ENCODE data around the gene PRR15L. TPM values are rescaled to one million over a fixed set of nuclear protein-coding genes. Genes with fewer than 3 reads are reported as not detected.

Gene PRR15L
- total and polyA plus RNA-seq, 2 of the 4 experiments (the other 2 are of a cell fraction) = not detected

- Histone ChIP-seq H2BK20ac (ENCODE audit: low read depth, low read length) (no peak overlapping the region), H3K79me1 (ENCODE audit: low read depth in 1 of 2, low read length in 2 of 2) (no peaks in the 10 kb centered on the region), H3K4ac (ENCODE audit: low read depth, low read length) (no peak overlapping the region), H3K9ac (ENCODE audit: low read depth, low read length) (no peak overlapping the region), H4K8ac (ENCODE audit: low read depth in 2 of 2, low read length in 2 of 2) (no peak overlapping the region), H2AK5ac (ENCODE audit: low read depth, low read length) (no peak overlapping the region), H2BK5ac (ENCODE audit: low read depth, low read length, poor library complexity, severe bottlenecking) (no peak overlapping the region), H4K20me1 (ENCODE audit: insufficient read depth, low read length) (no peaks in the 10 kb centered on the region), H3K23ac (ENCODE audit: low read depth, low read length) (no peak overlapping the region), H3K4me2 (ENCODE audit: low read depth, low read length) (no peak overlapping the region), H3K27me3 (ENCODE audit: control insufficient read depth, insufficient read depth, low read length) (peaks cover 8% of the 10 kb centered on the region), H3K9me3 (ENCODE audit: control insufficient read depth, insufficient read depth, low read length) (no peaks in the 10 kb centered on the region), H3K36me3 (ENCODE audit: control insufficient read depth, insufficient read depth, low read length) (no peaks in the 10 kb centered on the region), H3K18ac (ENCODE audit: low read depth, low read length) (no peak overlapping the region), H2BK120ac (ENCODE audit: low read depth, low read length) (no peak overlapping the region), H2AK9ac (replicated peaks; ENCODE audit: low read depth, low read length, poor library complexity) (no peak overlapping the region), H3K27ac (ENCODE audit: insufficient read depth, low read length) (no peak overlapping the region), H3K14ac (replicated peaks; ENCODE audit: low read depth, low read length) (no peak overlapping the region), H4K91ac (ENCODE audit: insufficient read depth, low read depth, low read length) (no peak overlapping the region), H4K5ac (ENCODE audit: low read depth, low read length) (no peak overlapping the region), H2AFZ (replicated peaks; ENCODE audit: low read length, poor library complexity) (no peak overlapping the region), H3K9me1 (ENCODE audit: insufficient read depth, low read length) (no peaks in the 10 kb centered on the region), H2BK15ac (ENCODE audit: low read depth, low read length) (no peak overlapping the region), H3K4me3 (ENCODE audit: insufficient read depth, low read depth, low read length) (no peak overlapping the region), H3K4me1 (ENCODE audit: control insufficient read depth, insufficient read depth, low read length) (peaks cover 5% of the 10 kb centered on the region; the same call in 1 of the 2 replicates), H3K56ac (ENCODE audit: extremely low read depth, insufficient read depth, low read length) (no peak overlapping the region)
- POLR2A ChIA-PET (ENCODE audit: unreplicated experiment) = no interaction called here
- no TSS peak for BruUV-seq (replicated peaks)
- no peak for ATAC-seq (ENCODE audit: low read depth)
- TF ChIP-seq MAFK (IDR thresholded peaks at IDR 0.05; ENCODE audit: low read depth, low read length) = no peak
- TF ChIP-seq CHD1 (IDR thresholded peaks at IDR 0.05; ENCODE audit: low read depth, low read length) = no peak
- no peak for TF ChIP-seq MAZ (IDR thresholded peaks at IDR 0.05; ENCODE audit: borderline replicate concordance, low read depth, low read length)
- no peak for TF ChIP-seq NFE2L2 (IDR thresholded peaks at IDR 0.05; ENCODE audit: low read depth, low read length)
- TF ChIP-seq, protein P1, sequence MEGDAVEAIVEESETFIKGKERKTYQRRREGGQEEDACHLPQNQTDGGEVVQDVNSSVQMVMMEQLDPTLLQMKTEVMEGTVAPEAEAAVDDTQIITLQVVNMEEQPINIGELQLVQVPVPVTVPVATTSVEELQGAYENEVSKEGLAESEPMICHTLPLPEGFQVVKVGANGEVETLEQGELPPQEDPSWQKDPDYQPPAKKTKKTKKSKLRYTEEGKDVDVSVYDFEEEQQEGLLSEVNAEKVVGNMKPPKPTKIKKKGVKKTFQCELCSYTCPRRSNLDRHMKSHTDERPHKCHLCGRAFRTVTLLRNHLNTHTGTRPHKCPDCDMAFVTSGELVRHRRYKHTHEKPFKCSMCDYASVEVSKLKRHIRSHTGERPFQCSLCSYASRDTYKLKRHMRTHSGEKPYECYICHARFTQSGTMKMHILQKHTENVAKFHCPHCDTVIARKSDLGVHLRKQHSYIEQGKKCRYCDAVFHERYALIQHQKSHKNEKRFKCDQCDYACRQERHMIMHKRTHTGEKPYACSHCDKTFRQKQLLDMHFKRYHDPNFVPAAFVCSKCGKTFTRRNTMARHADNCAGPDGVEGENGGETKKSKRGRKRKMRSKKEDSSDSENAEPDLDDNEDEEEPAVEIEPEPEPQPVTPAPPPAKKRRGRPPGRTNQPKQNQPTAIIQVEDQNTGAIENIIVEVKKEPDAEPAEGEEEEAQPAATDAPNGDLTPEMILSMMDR (conservative IDR thresholded peaks at IDR 0.05; ENCODE audit: low read depth, low read length) = no peak
- TF ChIP-seq, protein P2, sequence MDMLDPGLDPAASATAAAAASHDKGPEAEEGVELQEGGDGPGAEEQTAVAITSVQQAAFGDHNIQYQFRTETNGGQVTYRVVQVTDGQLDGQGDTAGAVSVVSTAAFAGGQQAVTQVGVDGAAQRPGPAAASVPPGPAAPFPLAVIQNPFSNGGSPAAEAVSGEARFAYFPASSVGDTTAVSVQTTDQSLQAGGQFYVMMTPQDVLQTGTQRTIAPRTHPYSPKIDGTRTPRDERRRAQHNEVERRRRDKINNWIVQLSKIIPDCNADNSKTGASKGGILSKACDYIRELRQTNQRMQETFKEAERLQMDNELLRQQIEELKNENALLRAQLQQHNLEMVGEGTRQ (IDR thresholded peaks at IDR 0.05; ENCODE audit: low read depth, low read length) = no peak
- TF ChIP-seq FOS (IDR thresholded peaks at IDR 0.05; ENCODE audit: low read depth, low read length) = no peak
- no peak for TF ChIP-seq SMC3 (IDR thresholded peaks at IDR 0.05; ENCODE audit: low read depth, low read length)
- intact Hi-C loops (cut with micrococcal nuclease) = no loop called here
- DNase-seq = no peak
- CTCF ChIA-PET = interaction anchor here (0.7 to 1.8 kb wide), 3 partner anchors 9 to 20 kb away, joined by 3 to 8 read pairs (median 4); no protein-coding TSS in a partner anchor
- dilution Hi-C loops (cut with HindIII; ENCODE audit: low sequenced_read_pairs, unreplicated experiment) = no loop called here
- in situ Hi-C loops (cut with MboI; ENCODE audit: low sequenced_read_pairs) = no loop called here
- 96% methylated on average over 4 of the region's 7 CpGs; no CpG with 5 or more reads in 1 of the 2 experiments for WGBS, 2 experiments (ENCODE audit: extremely low coverage in 2 of 2, insufficient read length in 1 of 2)
Observed at GRCh38 chr17:47955497-47956461, 1.9 kb downstream of the PRR15L start.
